Stimulated activated CD4-positive, alpha-beta T cell treated with anti-CD3 and anti-CD28 coated beads, Interleukin-4, amount 100 ng/mL, for 4 hours (primary cell): ENCODE measurements around the gene RBM4.

Experiments used
- DNase-seq, 2 experiments: peaks; one replicate each; pipeline ENCODE4 v3.0.0-alpha.2; 2020

Gene RBM4

GRCh38 chr11:66691311-66691980 is 52.9 kb downstream of the RBM4 start:
- DNase-seq, result no peak

- no peak for DNase-seq
These were observed 53.9 kb downstream of the RBM4 start for GRCh38 chr11:66692446-66692845.

- no peak for DNase-seq
These were observed 54.4 kb downstream of the RBM4 start for GRCh38 chr11:66692871-66693331.

- no peak for DNase-seq
These were observed 55.0 kb downstream of the RBM4 start for GRCh38 chr11:66693356-66694055.

- DNase-seq, result no peak
These were observed 55.5 kb downstream of the RBM4 start for GRCh38 chr11:66694056-66694410.

- DNase-seq, result peak; percentile 74 to 81
These were observed 56.3 kb downstream of the RBM4 start for GRCh38 chr11:66694732-66695207.
